ENCODE data around the gene DTD1. TPM values are rescaled to one million over a fixed set of nuclear protein-coding genes. Genes with fewer than 3 reads are reported as not detected.

DTD1 gene
- total RNA-seq, 1 experiment from 2014 or later: 109 TPM

DNA sequence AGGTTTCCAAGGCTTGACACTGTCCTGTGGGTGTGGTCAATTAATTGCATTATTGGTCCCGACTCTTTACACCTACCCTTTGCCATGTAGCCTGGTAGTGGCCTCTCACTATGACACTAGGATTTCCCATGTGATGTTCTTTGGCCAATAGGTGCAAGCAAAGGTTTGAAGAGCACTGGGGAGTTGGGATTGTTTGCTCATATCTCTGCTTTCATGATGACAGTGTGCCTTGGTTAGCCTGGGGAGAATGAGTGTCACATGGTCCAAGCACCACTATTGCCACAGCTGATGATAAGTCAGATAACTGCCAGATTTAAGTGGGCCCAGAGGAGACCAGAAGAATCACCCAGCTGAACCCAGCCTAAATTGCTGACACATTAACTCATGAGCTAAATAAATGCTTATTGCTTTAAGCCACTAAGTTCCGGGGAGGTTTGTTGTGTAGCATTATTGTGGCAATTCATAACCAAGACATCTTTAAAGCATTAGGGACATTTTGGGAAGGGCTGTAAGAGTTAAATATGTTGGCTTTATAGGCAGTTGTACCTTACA lies 208.5 kb downstream of the DTD1 start:
- BruUV-seq (replicated peaks): no TSS peak
- TF ChIP-seq, protein P1, sequence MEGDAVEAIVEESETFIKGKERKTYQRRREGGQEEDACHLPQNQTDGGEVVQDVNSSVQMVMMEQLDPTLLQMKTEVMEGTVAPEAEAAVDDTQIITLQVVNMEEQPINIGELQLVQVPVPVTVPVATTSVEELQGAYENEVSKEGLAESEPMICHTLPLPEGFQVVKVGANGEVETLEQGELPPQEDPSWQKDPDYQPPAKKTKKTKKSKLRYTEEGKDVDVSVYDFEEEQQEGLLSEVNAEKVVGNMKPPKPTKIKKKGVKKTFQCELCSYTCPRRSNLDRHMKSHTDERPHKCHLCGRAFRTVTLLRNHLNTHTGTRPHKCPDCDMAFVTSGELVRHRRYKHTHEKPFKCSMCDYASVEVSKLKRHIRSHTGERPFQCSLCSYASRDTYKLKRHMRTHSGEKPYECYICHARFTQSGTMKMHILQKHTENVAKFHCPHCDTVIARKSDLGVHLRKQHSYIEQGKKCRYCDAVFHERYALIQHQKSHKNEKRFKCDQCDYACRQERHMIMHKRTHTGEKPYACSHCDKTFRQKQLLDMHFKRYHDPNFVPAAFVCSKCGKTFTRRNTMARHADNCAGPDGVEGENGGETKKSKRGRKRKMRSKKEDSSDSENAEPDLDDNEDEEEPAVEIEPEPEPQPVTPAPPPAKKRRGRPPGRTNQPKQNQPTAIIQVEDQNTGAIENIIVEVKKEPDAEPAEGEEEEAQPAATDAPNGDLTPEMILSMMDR (IDR thresholded peaks at IDR 0.05; ENCODE audit: insufficient read depth in 1 of 2, low read depth in 1 of 2, low read length in 1 of 2, severe bottlenecking in 1 of 2, unreplicated experiment in 1 of 2): no peak
- H3K4me1 ChIP-seq: no peaks in the 10 kb centered on the region
- peaks cover 4% of the 10 kb centered on the region for H3K27me3 Mint-ChIP-seq (ENCODE audit: insufficient read depth, unreplicated experiment)
- H3K4me1 Mint-ChIP-seq (ENCODE audit: low read depth, unreplicated experiment): peaks cover 7% of the 10 kb centered on the region
- no peak for DNase-seq
- H3K4me3 ChIP-seq (ENCODE audit: low read depth, low read length): no peak overlapping the region
- H3K36me3 Mint-ChIP-seq (ENCODE audit: insufficient read depth, unreplicated experiment): no peaks in the 10 kb centered on the region
- CTCF ChIA-PET: no interaction called here
- H3K27me3 ChIP-seq (replicated peaks; ENCODE audit: control insufficient read depth, insufficient read depth, low read length): no peaks in the 10 kb centered on the region
- intact Hi-C loops (cut with micrococcal nuclease; ENCODE audit: unreplicated experiment): no loop called here
- no peaks in the 10 kb centered on the region for H3K9me3 Mint-ChIP-seq (ENCODE audit: unreplicated experiment)
- H3K36me3 ChIP-seq (ENCODE audit: control insufficient read depth, insufficient read depth, low read length): no peaks in the 10 kb centered on the region
- H3K4me3 Mint-ChIP-seq (ENCODE audit: unreplicated experiment): no peak overlapping the region
- H3K9me3 ChIP-seq: no peaks in the 10 kb centered on the region; the same call in 1 of the 2 replicates
- H3K27ac Mint-ChIP-seq (ENCODE audit: unreplicated experiment): no peak overlapping the region
- POLR2A ChIA-PET: no interaction called here

DNA sequence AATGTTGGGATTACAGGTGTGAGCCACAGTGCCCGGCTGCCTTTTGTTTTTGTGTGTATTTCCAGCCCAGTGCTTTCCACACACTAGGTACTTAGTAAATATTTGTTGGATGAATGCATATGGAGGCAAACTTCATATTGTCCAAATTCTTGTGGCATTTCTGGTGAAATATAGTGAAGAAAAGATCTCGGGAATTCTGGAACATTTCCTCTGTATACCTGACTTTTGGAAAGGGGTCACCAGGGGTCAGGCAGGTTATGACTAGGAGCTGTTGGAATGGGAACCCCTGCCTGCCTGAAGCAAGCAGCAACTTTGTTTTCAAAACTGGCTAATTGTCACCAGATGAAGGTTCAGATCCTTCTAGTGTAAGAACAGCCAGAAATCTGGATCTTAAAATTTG lies 213.7 kb downstream of the DTD1 start:
- H3K27me3 ChIP-seq (replicated peaks; ENCODE audit: control insufficient read depth, insufficient read depth, low read length): no peaks in the 10 kb centered on the region
- H3K4me1 Mint-ChIP-seq (ENCODE audit: low read depth, unreplicated experiment): peaks cover 7% of the 10 kb centered on the region
- TF ChIP-seq, protein P1 (IDR thresholded peaks at IDR 0.05; ENCODE audit: insufficient read depth in 1 of 2, low read depth in 1 of 2, low read length in 1 of 2, severe bottlenecking in 1 of 2, unreplicated experiment in 1 of 2): no peak
- ChIA-PET POLR2A (interaction anchor here (0.6 kb wide), 1 partner anchor 12 kb away, joined by 7 read pairs; the partner anchor contains the start of gene SCP2D1), CTCF (no interaction called here)
- H3K4me3 ChIP-seq (ENCODE audit: low read depth, low read length): no peak overlapping the region
- no peaks in the 10 kb centered on the region for H3K36me3 Mint-ChIP-seq (ENCODE audit: insufficient read depth, unreplicated experiment)
- H3K9me3 ChIP-seq: no peaks in the 10 kb centered on the region; the same call in none of the 2 replicates
- BruUV-seq (replicated peaks): no TSS peak
- no peak overlapping the region for H3K27ac Mint-ChIP-seq (ENCODE audit: unreplicated experiment)
- no peak for DNase-seq
- intact Hi-C loops (cut with micrococcal nuclease; ENCODE audit: unreplicated experiment): no loop called here
- H3K36me3 ChIP-seq (ENCODE audit: control insufficient read depth, insufficient read depth, low read length): no peaks in the 10 kb centered on the region
- no peaks in the 10 kb centered on the region for H3K27me3 Mint-ChIP-seq (ENCODE audit: insufficient read depth, unreplicated experiment)
- H3K9me3 Mint-ChIP-seq (ENCODE audit: unreplicated experiment): no peaks in the 10 kb centered on the region
- H3K4me3 Mint-ChIP-seq (ENCODE audit: unreplicated experiment): no peak overlapping the region
- H3K4me1 ChIP-seq: no peaks in the 10 kb centered on the region

- Histone ChIP-seq H3K36me3 (ENCODE audit: control insufficient read depth, insufficient read depth, low read length) (no peaks in the 10 kb centered on the region), H3K27me3 (replicated peaks; ENCODE audit: control insufficient read depth, insufficient read depth, low read length) (no peaks in the 10 kb centered on the region), H3K4me3 (ENCODE audit: low read depth, low read length) (no peak overlapping the region), H3K9me3 (no peaks in the 10 kb centered on the region; the same call in 1 of the 2 replicates), H3K4me1 (no peaks in the 10 kb centered on the region)
- Mint-ChIP-seq H3K27me3 (ENCODE audit: insufficient read depth, unreplicated experiment) (no peaks in the 10 kb centered on the region), H3K9me3 (ENCODE audit: unreplicated experiment) (no peaks in the 10 kb centered on the region), H3K4me3 (ENCODE audit: unreplicated experiment) (no peak overlapping the region), H3K4me1 (ENCODE audit: low read depth, unreplicated experiment) (peaks cover 7% of the 10 kb centered on the region), H3K27ac (ENCODE audit: unreplicated experiment) (no peak overlapping the region), H3K36me3 (ENCODE audit: insufficient read depth, unreplicated experiment) (no peaks in the 10 kb centered on the region)
- BruUV-seq (replicated peaks): no TSS peak
- intact Hi-C loops (cut with micrococcal nuclease; ENCODE audit: unreplicated experiment): no loop called here
- TF ChIP-seq, protein P1 (IDR thresholded peaks at IDR 0.05; ENCODE audit: insufficient read depth in 1 of 2, low read depth in 1 of 2, low read length in 1 of 2, severe bottlenecking in 1 of 2, unreplicated experiment in 1 of 2): no peak
- ChIA-PET POLR2A (no interaction called here), CTCF (interaction anchor here (0.6 kb wide), 1 partner anchor 134 kb away, joined by 3 read pairs; no protein-coding TSS in a partner anchor)
- DNase-seq: no peak
Measured at GRCh38 chr20:18802012-18802634, 214.3 kb downstream of the DTD1 start.

Measured in Caco-2 (cell line).